ENCODE data around the gene ALOX15B.
A peak's percentile ranks its signal among the peaks of the same experiment; 100 is the strongest.

Gene ALOX15B, protein sequence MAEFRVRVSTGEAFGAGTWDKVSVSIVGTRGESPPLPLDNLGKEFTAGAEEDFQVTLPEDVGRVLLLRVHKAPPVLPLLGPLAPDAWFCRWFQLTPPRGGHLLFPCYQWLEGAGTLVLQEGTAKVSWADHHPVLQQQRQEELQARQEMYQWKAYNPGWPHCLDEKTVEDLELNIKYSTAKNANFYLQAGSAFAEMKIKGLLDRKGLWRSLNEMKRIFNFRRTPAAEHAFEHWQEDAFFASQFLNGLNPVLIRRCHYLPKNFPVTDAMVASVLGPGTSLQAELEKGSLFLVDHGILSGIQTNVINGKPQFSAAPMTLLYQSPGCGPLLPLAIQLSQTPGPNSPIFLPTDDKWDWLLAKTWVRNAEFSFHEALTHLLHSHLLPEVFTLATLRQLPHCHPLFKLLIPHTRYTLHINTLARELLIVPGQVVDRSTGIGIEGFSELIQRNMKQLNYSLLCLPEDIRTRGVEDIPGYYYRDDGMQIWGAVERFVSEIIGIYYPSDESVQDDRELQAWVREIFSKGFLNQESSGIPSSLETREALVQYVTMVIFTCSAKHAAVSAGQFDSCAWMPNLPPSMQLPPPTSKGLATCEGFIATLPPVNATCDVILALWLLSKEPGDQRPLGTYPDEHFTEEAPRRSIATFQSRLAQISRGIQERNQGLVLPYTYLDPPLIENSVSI

GRCh38 chr17:8038954-8039610 is at the start of gene ALOX15B:
ALOX15B (plus strand) TSS chr17:8039059; CDS start chr17:8039156, 97 bp downstream.
- Histone ChIP-seq H3K9me3 (ENCODE audit: control insufficient read depth, insufficient read depth, low read length) (no peaks in the 10 kb centered on the region), H3K4me3 (ENCODE audit: low read depth, low read length) (peak within 1 kb of the TSS; percentile 33; the same call in 1 of the 2 replicates), H3K27me3 (ENCODE audit: control insufficient read depth, insufficient read depth, low read length) (no peaks in the 10 kb centered on the region), H3K9ac (ENCODE audit: low read depth, low read length) (no peak within 1 kb of the TSS), H3K27ac (ENCODE audit: low read depth, low read length) (no peak within 1 kb of the TSS), H3K4me1 (ENCODE audit: control insufficient read depth, insufficient read depth, low read length) (peaks cover 7% of the 10 kb centered on the region; the same call in 1 of the 2 replicates), H3K36me3 (ENCODE audit: control insufficient read depth, insufficient read depth, low read length) (no peaks in the 10 kb centered on the region)

GRCh38 chr17:7989781-7990655 is 48.8 kb upstream of the ALOX15B start:
- H3K4me1 ChIP-seq (ENCODE audit: control insufficient read depth, insufficient read depth, low read length) = 0 out of 2 replicates have a peak, but pooled peaks cover 2% of the 10 kb centered on the region
- peak overlapping the region; percentile 30; the same call in 1 of the 2 replicates for H3K9ac ChIP-seq (ENCODE audit: low read depth, low read length)
- no peaks in the 10 kb centered on the region for H3K36me3 ChIP-seq (ENCODE audit: control insufficient read depth, insufficient read depth, low read length)
- H3K27ac ChIP-seq (ENCODE audit: low read depth, low read length) = no peak overlapping the region
- no peaks in the 10 kb centered on the region for H3K9me3 ChIP-seq (ENCODE audit: control insufficient read depth, insufficient read depth, low read length)
- peaks cover 9% of the 10 kb centered on the region for H3K27me3 ChIP-seq (ENCODE audit: control insufficient read depth, insufficient read depth, low read length)
- H3K4me3 ChIP-seq (ENCODE audit: low read depth, low read length) = peak overlapping the region; percentile 80

GRCh38 chr17:7992516-7992915 is 46.3 kb upstream of the ALOX15B start:
- no peak overlapping the region for H3K4me3 ChIP-seq (ENCODE audit: low read depth, low read length)
- H3K36me3 ChIP-seq (ENCODE audit: control insufficient read depth, insufficient read depth, low read length) = no peaks in the 10 kb centered on the region
- H3K27me3 ChIP-seq (ENCODE audit: control insufficient read depth, insufficient read depth, low read length) = peaks cover 9% of the 10 kb centered on the region
- peaks cover 5% of the 10 kb centered on the region; the same call in 1 of the 2 replicates for H3K4me1 ChIP-seq (ENCODE audit: control insufficient read depth, insufficient read depth, low read length)
- H3K9me3 ChIP-seq (ENCODE audit: control insufficient read depth, insufficient read depth, low read length) = no peaks in the 10 kb centered on the region
- H3K9ac ChIP-seq (ENCODE audit: low read depth, low read length) = no peak overlapping the region
- no peak overlapping the region for H3K27ac ChIP-seq (ENCODE audit: low read depth, low read length)

DNA sequence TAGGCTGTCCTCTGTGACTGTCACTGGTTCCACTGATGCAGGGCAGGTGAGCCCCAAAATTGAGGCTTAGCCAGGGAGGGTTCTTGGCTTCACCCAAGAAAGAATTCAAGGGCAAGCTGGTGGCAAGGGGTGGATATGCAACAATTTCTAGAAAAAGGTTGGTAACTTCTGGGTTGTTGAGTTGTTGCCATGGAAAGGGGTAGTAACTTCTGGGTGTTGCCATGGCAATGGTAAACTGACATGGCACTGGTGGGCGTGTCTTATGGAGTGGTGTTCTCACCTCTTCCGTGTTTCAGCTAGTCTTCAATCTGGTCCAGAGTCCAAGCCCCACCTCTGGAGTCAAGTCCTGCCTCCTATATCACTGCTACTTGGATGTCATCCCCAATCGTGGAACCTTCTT is 45.9 kb upstream of the ALOX15B start:
- no peak overlapping the region for H3K4me3 ChIP-seq (ENCODE audit: low read depth, low read length)
- no peaks in the 10 kb centered on the region for H3K9me3 ChIP-seq (ENCODE audit: control insufficient read depth, insufficient read depth, low read length)
- no peaks in the 10 kb centered on the region for H3K36me3 ChIP-seq (ENCODE audit: control insufficient read depth, insufficient read depth, low read length)
- H3K27ac ChIP-seq (ENCODE audit: low read depth, low read length) = no peak overlapping the region
- no peak overlapping the region for H3K9ac ChIP-seq (ENCODE audit: low read depth, low read length)
- H3K4me1 ChIP-seq (ENCODE audit: control insufficient read depth, insufficient read depth, low read length) = peaks cover 5% of the 10 kb centered on the region; the same call in 1 of the 2 replicates
- H3K27me3 ChIP-seq (ENCODE audit: control insufficient read depth, insufficient read depth, low read length) = peaks cover 9% of the 10 kb centered on the region

- Histone ChIP-seq H3K9me3 (ENCODE audit: control insufficient read depth, insufficient read depth, low read length) (no peaks in the 10 kb centered on the region), H3K4me3 (ENCODE audit: low read depth, low read length) (no peak overlapping the region), H3K27ac (ENCODE audit: low read depth, low read length) (no peak overlapping the region), H3K36me3 (ENCODE audit: control insufficient read depth, insufficient read depth, low read length) (no peaks in the 10 kb centered on the region), H3K27me3 (ENCODE audit: control insufficient read depth, insufficient read depth, low read length) (peaks cover 9% of the 10 kb centered on the region), H3K4me1 (ENCODE audit: control insufficient read depth, insufficient read depth, low read length) (peaks cover 5% of the 10 kb centered on the region; the same call in 1 of the 2 replicates), H3K9ac (ENCODE audit: low read depth, low read length) (no peak overlapping the region)
Observed at GRCh38 chr17:7993972-7994589, 44.8 kb upstream of the ALOX15B start.

DNA sequence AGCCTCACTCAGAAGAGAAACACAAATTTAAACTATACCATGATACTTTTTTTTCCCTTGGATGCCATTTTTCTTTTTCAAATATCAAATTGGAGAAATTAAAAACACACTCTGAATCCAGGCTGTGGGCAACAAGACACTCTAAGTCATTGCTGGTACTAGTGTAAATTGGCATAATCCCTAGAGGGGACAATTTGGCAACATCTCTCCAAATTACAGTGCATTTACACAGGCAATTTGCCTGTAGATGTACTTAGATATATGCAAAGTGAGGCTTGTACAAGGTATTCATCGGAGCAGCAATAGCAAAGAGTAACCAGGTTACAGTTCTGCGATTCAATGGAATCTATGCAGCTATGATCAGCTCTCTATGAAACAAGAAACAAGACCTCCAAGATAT is 43.1 kb upstream of the ALOX15B start:
- H3K4me1 ChIP-seq (ENCODE audit: control insufficient read depth, insufficient read depth, low read length) = peaks cover 3% of the 10 kb centered on the region; the same call in 1 of the 2 replicates
- no peak overlapping the region for H3K4me3 ChIP-seq (ENCODE audit: low read depth, low read length)
- H3K9ac ChIP-seq (ENCODE audit: low read depth, low read length) = no peak overlapping the region
- H3K36me3 ChIP-seq (ENCODE audit: control insufficient read depth, insufficient read depth, low read length) = no peaks in the 10 kb centered on the region
- no peak overlapping the region for H3K27ac ChIP-seq (ENCODE audit: low read depth, low read length)
- no peaks in the 10 kb centered on the region for H3K9me3 ChIP-seq (ENCODE audit: control insufficient read depth, insufficient read depth, low read length)
- H3K27me3 ChIP-seq (ENCODE audit: control insufficient read depth, insufficient read depth, low read length) = peaks cover 2% of the 10 kb centered on the region

DNA sequence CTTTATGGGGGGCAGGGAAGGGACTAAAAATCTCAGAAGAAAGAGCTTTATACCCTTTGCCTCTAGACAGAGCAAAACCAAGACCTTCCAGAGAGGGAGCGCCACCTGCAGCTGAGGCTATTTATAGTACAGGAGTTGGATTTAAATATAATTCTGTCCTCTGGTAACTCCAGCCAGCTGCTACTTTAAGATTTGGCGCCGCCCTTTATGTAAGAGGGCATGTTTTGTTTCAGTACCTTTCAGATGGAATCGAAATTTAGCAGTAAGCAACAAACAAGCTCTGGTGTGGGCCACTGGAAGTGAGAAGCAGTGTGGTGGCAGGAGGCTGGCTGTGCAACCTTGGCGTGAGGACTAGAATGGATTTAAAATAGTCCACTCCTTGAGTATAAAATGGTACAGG is 41.7 kb upstream of the ALOX15B start:
- H3K27me3 ChIP-seq (ENCODE audit: control insufficient read depth, insufficient read depth, low read length) = peaks cover 16% of the 10 kb centered on the region
- H3K4me1 ChIP-seq (ENCODE audit: control insufficient read depth, insufficient read depth, low read length) = peaks cover 3% of the 10 kb centered on the region; the same call in 1 of the 2 replicates
- H3K4me3 ChIP-seq (ENCODE audit: low read depth, low read length) = no peak overlapping the region
- no peaks in the 10 kb centered on the region for H3K36me3 ChIP-seq (ENCODE audit: control insufficient read depth, insufficient read depth, low read length)
- H3K9me3 ChIP-seq (ENCODE audit: control insufficient read depth, insufficient read depth, low read length) = no peaks in the 10 kb centered on the region
- H3K27ac ChIP-seq (ENCODE audit: low read depth, low read length) = no peak overlapping the region
- no peak overlapping the region for H3K9ac ChIP-seq (ENCODE audit: low read depth, low read length)

- Histone ChIP-seq H3K9me3 (ENCODE audit: control insufficient read depth, insufficient read depth, low read length) (no peaks in the 10 kb centered on the region), H3K27ac (ENCODE audit: low read depth, low read length) (no peak within 1 kb of the TSS), H3K4me3 (ENCODE audit: low read depth, low read length) (peak within 1 kb of the TSS; percentile 58), H3K4me1 (ENCODE audit: control insufficient read depth, insufficient read depth, low read length) (no peaks in the 10 kb centered on the region; the same call in 1 of the 2 replicates), H3K36me3 (ENCODE audit: control insufficient read depth, insufficient read depth, low read length) (no peaks in the 10 kb centered on the region), H3K9ac (ENCODE audit: low read depth, low read length) (no peak within 1 kb of the TSS), H3K27me3 (ENCODE audit: control insufficient read depth, insufficient read depth, low read length) (peaks cover 51% of the 10 kb centered on the region)
Observed at GRCh38 chr17:8001976-8002720, 36.7 kb upstream of the ALOX15B start, which contains the start of gene GUCY2D. GUCY2D (plus strand) TSS chr17:8002615; CDS start chr17:8003048, 433 bp downstream.

DNA sequence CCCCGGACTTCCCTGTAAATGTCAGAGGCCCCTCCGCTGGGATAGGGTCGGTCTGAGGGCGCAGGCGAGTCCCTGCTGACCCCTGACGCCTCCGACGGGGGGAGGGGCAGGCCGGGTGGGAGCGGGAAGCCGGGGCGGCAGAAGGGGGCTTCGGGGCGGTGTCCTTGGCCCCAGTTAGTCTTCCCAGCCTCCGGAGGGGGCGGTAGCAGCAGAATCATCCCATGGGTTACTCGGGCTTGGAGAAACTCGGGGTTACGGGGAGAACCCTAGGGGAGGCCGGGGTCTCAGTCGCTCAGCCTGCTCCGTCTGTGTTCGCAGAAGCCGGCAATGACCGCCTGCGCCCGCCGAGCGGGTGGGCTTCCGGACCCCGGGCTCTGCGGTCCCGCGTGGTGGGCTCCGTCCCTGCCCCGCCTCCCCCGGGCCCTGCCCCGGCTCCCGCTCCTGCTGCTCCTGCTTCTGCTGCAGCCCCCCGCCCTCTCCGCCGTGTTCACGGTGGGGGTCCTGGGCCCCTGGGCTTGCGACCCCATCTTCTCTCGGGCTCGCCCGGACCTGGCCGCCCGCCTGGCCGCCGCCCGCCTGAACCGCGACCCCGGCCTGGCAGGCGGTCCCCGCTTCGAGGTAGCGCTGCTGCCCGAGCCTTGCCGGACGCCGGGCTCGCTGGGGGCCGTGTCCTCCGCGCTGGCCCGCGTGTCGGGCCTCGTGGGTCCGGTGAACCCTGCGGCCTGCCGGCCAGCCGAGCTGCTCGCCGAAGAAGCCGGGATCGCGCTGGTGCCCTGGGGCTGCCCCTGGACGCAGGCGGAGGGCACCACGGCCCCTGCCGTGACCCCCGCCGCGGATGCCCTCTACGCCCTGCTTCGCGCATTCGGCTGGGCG is 35.9 kb upstream of the ALOX15B start:
- Histone ChIP-seq H3K9ac (ENCODE audit: low read depth, low read length) (no peak overlapping the region), H3K36me3 (ENCODE audit: control insufficient read depth, insufficient read depth, low read length) (no peaks in the 10 kb centered on the region), H3K4me3 (ENCODE audit: low read depth, low read length) (peak overlapping the region; percentile 58), H3K27ac (ENCODE audit: low read depth, low read length) (no peak overlapping the region), H3K4me1 (ENCODE audit: control insufficient read depth, insufficient read depth, low read length) (no peaks in the 10 kb centered on the region), H3K9me3 (ENCODE audit: control insufficient read depth, insufficient read depth, low read length) (no peaks in the 10 kb centered on the region), H3K27me3 (ENCODE audit: control insufficient read depth, insufficient read depth, low read length) (peaks cover 51% of the 10 kb centered on the region)
